Rectal smooth muscle tissue (tissue), 1 donor: Measurements from ENCODE around the gene ZYX.
A peak's percentile ranks its signal among the peaks of the same experiment; 100 is the strongest.

Source experiments
- H3K27ac ChIP-seq: one replicate; pipeline ENCODE4 v1.7.0; 2013; ENCODE audit warnings: low read depth, low read length, inconsistent platforms
- H3K27me3 ChIP-seq: one replicate; pipeline ENCODE4 v1.7.0; 2013; ENCODE audit warnings: low read length; ENCODE audit not compliant: control insufficient read depth, insufficient read depth
- H3K36me3 ChIP-seq: one replicate; pipeline ENCODE4 v1.7.0; 2013; ENCODE audit warnings: low read length; ENCODE audit not compliant: control insufficient read depth, insufficient read depth
- H3K4me1 ChIP-seq: one replicate; pipeline ENCODE4 v1.7.0; 2013; ENCODE audit warnings: low read length; ENCODE audit not compliant: control insufficient read depth, insufficient read depth
- H3K4me3 ChIP-seq: one replicate; pipeline ENCODE4 v1.7.0; 2013; ENCODE audit warnings: low read length
- H3K9ac ChIP-seq: one replicate; pipeline ENCODE4 v1.7.0; 2013; ENCODE audit warnings: low read length

The ZYX gene, protein sequence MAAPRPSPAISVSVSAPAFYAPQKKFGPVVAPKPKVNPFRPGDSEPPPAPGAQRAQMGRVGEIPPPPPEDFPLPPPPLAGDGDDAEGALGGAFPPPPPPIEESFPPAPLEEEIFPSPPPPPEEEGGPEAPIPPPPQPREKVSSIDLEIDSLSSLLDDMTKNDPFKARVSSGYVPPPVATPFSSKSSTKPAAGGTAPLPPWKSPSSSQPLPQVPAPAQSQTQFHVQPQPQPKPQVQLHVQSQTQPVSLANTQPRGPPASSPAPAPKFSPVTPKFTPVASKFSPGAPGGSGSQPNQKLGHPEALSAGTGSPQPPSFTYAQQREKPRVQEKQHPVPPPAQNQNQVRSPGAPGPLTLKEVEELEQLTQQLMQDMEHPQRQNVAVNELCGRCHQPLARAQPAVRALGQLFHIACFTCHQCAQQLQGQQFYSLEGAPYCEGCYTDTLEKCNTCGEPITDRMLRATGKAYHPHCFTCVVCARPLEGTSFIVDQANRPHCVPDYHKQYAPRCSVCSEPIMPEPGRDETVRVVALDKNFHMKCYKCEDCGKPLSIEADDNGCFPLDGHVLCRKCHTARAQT

GRCh38 chr7:143380646-143381426 lies at the start of gene ZYX:
ZYX (plus strand) TSS chr7:143381345; CDS start chr7:143381572, 227 bp downstream.
- Histone ChIP-seq H3K27me3 (no peaks in the 10 kb centered on the region), H3K36me3 (no peaks in the 10 kb centered on the region), H3K27ac (peak within 1 kb of the TSS; percentile 99), H3K4me3 (peak within 1 kb of the TSS; percentile 85), H3K4me1 (peaks cover 34% of the 10 kb centered on the region), H3K9ac (peak within 1 kb of the TSS; percentile 93)

- no peak overlapping the region for H3K9ac ChIP-seq
- H3K27ac ChIP-seq = no peak overlapping the region
- H3K36me3 ChIP-seq = no peaks in the 10 kb centered on the region
- no peak overlapping the region for H3K4me3 ChIP-seq
- no peaks in the 10 kb centered on the region for H3K4me1 ChIP-seq
- H3K27me3 ChIP-seq = no peaks in the 10 kb centered on the region
Measured at GRCh38 chr7:143334244-143334643, 46.9 kb upstream of the ZYX start.

DNA sequence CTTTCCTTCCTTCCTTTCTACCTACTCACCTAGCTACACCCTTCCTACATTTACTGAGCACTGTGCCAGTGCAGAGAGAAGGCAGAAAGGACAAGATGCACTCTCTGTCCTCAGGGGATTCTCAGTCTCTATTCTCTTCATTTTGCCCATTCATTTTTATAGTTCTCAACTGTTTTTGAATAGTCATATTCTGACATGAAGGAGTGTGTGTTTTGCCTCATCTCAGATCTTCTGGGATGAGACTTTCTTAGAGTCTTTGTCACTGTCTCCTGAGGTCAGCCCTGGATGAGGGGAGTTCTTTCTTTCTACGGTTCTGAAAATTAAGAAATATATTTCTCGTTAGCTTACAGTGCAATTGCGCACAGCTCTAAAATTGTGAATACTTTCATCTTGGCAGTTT lies 43.9 kb upstream of the ZYX start:
- H3K4me3 ChIP-seq = no peak overlapping the region
- no peak overlapping the region for H3K27ac ChIP-seq
- no peaks in the 10 kb centered on the region for H3K4me1 ChIP-seq
- no peaks in the 10 kb centered on the region for H3K27me3 ChIP-seq
- H3K36me3 ChIP-seq = no peaks in the 10 kb centered on the region
- H3K9ac ChIP-seq = no peak overlapping the region

GRCh38 chr7:143341842-143342241 lies 39.3 kb upstream of the ZYX start:
- H3K27me3 ChIP-seq = no peaks in the 10 kb centered on the region
- no peaks in the 10 kb centered on the region for H3K36me3 ChIP-seq
- H3K4me3 ChIP-seq = no peak overlapping the region

DNA sequence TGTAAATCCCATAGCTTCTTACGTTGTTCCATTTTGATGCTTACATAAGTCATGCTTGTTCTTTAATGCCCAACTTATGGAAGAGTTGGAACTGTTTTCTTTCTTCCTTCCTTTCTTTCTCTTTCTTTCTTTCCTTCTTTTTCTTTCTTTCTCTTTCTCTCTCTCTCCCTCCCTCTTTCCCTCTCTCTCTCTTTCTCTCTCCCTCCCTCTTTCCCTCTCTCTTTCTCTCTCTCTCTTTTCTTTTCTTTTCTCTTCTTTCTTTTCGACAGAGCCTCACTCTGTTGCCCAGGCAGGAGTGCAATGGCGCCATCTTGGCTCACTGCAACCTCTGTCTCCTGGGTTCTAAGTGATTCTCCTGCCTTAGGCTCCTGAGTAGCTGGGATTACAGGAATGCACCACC lies 37.5 kb upstream of the ZYX start:
- Histone ChIP-seq H3K4me1 (no peaks in the 10 kb centered on the region), H3K9ac (no peak overlapping the region), H3K27ac (no peak overlapping the region), H3K4me3 (no peak overlapping the region), H3K27me3 (no peaks in the 10 kb centered on the region), H3K36me3 (no peaks in the 10 kb centered on the region)

More at GRCh38 chr7:143341842-143342241, 39.3 kb upstream of the ZYX start:
- Histone ChIP-seq H3K4me1 (no peaks in the 10 kb centered on the region), H3K27ac (no peak overlapping the region), H3K9ac (no peak overlapping the region)

DNA sequence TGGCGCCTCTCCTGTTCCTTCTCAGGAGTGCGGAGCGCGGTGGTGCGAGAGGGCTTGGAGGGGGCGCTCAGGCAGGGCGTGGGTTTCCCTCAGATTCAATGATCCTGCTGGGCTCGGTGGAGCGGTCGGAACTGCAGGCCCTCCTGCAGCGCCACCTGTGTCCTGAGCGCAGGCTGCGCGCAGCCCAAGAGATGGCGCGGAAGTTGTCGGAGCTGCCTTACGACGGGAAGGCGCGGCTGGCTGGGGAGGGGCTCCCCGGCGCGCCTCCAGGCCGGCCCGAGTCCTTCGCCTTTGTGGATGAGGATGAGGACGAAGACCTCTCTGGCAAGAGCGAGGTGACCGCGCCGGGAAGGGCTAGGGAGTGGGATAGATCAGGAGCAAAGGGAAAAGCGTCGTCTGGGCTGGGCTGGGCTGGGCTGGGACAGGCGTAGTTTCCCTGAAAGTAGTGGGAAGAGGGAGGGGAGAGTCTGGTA lies 35.7 kb upstream of the ZYX start:
- Histone ChIP-seq H3K4me1 (no peaks in the 10 kb centered on the region), H3K27ac (no peak overlapping the region), H3K27me3 (no peaks in the 10 kb centered on the region), H3K36me3 (no peaks in the 10 kb centered on the region), H3K4me3 (peak overlapping the region; percentile 41), H3K9ac (no peak overlapping the region)

DNA sequence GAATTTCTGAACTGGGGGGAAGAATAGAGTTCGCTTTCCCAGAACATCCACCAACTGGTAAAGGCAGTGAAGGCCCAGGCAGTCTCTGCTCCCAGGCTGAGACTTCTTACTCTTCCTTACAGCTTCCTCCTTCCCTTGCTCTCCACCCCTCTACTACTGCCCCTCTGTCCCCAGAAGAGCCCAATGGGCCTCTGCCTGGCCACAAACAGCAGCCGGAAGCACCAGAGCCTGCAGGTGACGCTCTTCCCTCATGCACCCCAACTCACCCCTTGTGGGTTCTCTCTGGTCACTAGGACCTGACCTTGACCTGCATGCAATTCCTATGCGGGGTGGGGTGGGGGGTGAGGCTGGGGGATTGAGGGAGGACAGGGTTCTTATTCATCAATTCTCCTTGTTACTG lies 35.1 kb upstream of the ZYX start:
- H3K4me3 ChIP-seq = no peak overlapping the region
- no peaks in the 10 kb centered on the region for H3K27me3 ChIP-seq
- no peak overlapping the region for H3K9ac ChIP-seq
- H3K36me3 ChIP-seq = no peaks in the 10 kb centered on the region
- H3K27ac ChIP-seq = no peak overlapping the region
- H3K4me1 ChIP-seq = no peaks in the 10 kb centered on the region

DNA sequence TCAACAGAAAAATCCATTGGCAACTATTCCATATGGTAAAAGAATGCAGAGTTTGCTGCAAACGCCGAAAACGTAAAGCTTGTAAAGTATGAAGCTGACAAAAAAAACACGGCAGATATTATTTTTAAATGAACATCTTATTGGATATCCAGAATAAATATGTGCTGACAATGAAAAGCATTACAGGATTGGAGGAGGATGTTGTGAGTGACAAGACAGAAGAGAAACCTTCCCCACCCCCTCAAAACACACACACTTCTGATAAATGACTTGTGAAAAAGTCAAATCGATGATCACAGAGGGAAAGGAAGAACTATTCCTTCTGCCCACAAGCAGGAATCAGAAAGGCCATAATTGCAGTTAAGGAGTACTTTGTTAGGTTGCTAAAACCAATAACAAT lies 33.2 kb upstream of the ZYX start:
- no peak overlapping the region for H3K4me3 ChIP-seq
- no peaks in the 10 kb centered on the region for H3K4me1 ChIP-seq
- H3K27ac ChIP-seq = no peak overlapping the region
- no peaks in the 10 kb centered on the region for H3K36me3 ChIP-seq
- no peak overlapping the region for H3K9ac ChIP-seq
- no peaks in the 10 kb centered on the region for H3K27me3 ChIP-seq

- Histone ChIP-seq H3K36me3 (no peaks in the 10 kb centered on the region), H3K4me1 (no peaks in the 10 kb centered on the region), H3K27me3 (no peaks in the 10 kb centered on the region), H3K4me3 (no peak overlapping the region), H3K27ac (no peak overlapping the region), H3K9ac (no peak overlapping the region)
Measured at GRCh38 chr7:143351060-143351459, 30.1 kb upstream of the ZYX start.

DNA sequence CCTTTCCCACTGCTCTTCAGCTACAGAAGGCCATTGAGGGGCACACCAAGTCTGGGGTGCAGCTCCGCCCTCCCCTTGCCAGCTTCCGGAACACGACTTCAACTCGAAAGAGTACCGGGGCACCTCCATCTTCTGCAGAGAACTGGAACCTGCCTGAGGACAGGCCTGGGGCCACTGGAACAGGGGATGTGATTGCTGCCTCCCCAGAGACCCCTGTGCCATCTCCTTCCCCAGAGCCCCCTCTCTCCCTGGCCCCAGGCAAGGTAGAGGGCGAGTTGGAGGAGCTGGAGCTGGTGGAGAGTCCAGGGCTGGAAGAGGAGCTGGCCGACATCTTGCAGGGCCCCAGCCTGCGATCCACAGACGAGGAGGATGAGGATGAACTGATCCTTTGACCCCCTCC lies 29.6 kb upstream of the ZYX start:
- Histone ChIP-seq H3K36me3 (no peaks in the 10 kb centered on the region), H3K27ac (no peak overlapping the region), H3K9ac (no peak overlapping the region), H3K27me3 (no peaks in the 10 kb centered on the region), H3K4me1 (no peaks in the 10 kb centered on the region), H3K4me3 (no peak overlapping the region)

- H3K36me3 ChIP-seq = no peaks in the 10 kb centered on the region
- no peaks in the 10 kb centered on the region for H3K27me3 ChIP-seq
- no peaks in the 10 kb centered on the region for H3K4me1 ChIP-seq
- no peak overlapping the region for H3K27ac ChIP-seq
- H3K4me3 ChIP-seq = no peak overlapping the region
- no peak overlapping the region for H3K9ac ChIP-seq
Measured at GRCh38 chr7:143352531-143353002, 28.6 kb upstream of the ZYX start.

- H3K9ac ChIP-seq = no peak overlapping the region
- H3K4me1 ChIP-seq = no peaks in the 10 kb centered on the region
- no peaks in the 10 kb centered on the region for H3K27me3 ChIP-seq
- H3K27ac ChIP-seq = no peak overlapping the region
- no peak overlapping the region for H3K4me3 ChIP-seq
- H3K36me3 ChIP-seq = no peaks in the 10 kb centered on the region
Measured at GRCh38 chr7:143354376-143354775, 26.8 kb upstream of the ZYX start.
